Endometrial microvascular endothelial cells (primary cell): Measurements from ENCODE around the gene RBM24. TPM values are rescaled to one million over a fixed set of nuclear protein-coding genes. Genes with fewer than 3 reads are reported as not detected.
"Not testable (repeated sequence)": the region's sequence is repeated elsewhere in the genome, so short reads cannot be mapped to it uniquely, and the experiment has no call there.

Experiments
- in situ Hi-C: cut with HindIII; loops from 2 replicates; pipeline ENCODE4 v1.10.0; 2017; ENCODE audit warnings: low sequenced_read_pairs, low pct_unique_long_range_greater_than_20kb; ENCODE audit errors: inconsistent ontology term
- total RNA-seq: library from RNA; depleted of rRNA; stranded (reverse); fragments of >200 nt; gene quantifications from one replicate; pipeline ENCODE4 v1.2.3, GENCODE V29; 2015; ENCODE audit errors: inconsistent ontology term

The RBM24 gene
- total RNA-seq, 1 donor from 2014 or later, result 0.28 TPM

DNA sequence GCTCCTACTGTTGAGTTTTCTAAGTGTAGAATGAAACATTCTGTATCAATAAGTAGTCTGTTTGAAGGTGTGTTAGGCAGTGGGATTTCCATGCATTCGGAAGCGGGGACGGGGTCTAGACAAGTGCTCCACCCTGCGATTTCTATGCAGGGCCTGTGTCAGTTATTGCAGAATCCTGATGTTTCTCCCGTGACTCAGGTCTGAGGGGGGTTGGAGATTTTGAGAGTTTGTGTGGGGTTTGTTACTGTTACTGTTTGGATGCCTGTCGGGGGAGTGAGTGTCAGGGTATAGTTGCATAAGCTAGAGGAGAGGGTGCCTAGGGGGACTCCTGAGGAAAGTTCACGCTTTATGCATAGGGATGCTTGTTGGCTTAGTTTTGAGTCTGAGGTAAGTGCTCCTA is 39.1 kb downstream of the RBM24 start:
- in situ Hi-C loops, result not testable (repeated sequence)

DNA sequence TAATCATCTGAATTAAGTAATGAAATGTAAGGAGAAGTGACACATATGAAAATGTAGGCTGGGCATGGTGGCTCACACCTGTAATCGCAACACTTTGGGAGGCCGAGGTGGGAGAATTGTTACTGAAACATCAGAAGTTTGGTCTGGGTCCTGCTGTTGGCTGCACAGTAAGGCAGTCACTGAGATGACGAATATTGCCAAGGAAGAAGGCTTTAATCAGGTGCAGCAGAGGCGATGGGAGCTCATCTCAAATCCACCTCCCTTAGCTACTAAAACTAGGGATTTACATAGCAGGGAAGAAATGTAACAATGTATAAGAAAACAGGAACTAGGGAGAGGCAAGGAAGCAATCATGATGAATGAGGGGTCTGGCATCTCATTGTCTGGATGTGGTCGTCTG is 50.1 kb downstream of the RBM24 start:
- in situ Hi-C loops, result no loop called here

DNA sequence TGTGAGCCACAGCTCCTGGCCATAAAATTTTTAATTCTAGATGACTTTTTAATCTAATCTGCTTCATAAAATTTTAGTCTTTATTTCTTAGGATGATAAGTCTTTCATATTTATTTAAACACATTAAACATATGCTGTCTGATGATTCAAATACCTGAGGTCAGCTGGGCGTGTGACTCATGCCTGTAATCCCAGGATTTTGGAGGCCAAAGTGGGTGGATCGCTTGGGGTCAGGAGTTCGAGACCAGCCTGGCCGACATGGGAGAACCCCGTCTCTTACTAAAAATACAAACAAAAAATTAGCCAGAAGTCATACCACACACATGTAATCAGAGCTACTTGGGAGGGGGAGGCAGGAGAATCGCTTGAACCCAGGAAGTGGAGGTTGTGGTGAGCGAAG is 53.1 kb downstream of the RBM24 start:
- in situ Hi-C loops, result no loop called here

DNA sequence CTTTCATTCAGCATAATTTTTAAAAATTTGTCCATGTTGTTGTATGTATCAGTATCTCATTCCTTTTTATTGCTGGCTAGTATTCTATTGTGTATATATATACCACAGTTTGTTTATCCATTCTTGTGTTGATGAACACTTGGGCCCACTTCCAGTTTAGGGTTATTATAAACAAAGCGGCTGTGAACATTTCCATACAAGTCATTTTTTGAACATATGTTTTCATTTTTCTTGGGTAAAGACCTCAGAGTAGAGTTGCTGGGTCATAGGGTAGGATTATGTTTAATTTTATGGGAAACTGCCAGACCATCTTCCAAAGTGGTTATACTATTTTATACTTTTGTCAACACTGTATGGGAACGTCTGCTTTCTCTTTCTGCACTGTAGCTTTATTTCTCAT is 55.3 kb downstream of the RBM24 start:
- in situ Hi-C loops, result no loop called here

DNA sequence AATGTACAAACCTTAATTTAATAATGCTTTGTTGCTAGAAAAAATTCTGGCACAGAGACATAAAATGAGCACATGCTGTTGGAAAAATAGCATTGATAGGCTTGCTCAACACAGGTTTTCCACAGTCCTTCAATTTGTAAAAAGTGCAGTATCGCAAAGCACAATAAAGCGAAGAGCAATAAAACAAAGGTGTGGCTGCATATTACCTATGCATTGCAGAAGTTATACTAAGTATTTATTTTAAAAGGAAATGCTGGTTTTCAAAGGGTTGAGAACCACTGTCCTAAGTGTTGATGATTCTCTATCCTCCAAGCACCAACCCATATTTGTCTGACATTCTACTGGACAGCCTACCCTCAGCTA is 58.1 kb downstream of the RBM24 start:
- in situ Hi-C loops, result no loop called here

DNA sequence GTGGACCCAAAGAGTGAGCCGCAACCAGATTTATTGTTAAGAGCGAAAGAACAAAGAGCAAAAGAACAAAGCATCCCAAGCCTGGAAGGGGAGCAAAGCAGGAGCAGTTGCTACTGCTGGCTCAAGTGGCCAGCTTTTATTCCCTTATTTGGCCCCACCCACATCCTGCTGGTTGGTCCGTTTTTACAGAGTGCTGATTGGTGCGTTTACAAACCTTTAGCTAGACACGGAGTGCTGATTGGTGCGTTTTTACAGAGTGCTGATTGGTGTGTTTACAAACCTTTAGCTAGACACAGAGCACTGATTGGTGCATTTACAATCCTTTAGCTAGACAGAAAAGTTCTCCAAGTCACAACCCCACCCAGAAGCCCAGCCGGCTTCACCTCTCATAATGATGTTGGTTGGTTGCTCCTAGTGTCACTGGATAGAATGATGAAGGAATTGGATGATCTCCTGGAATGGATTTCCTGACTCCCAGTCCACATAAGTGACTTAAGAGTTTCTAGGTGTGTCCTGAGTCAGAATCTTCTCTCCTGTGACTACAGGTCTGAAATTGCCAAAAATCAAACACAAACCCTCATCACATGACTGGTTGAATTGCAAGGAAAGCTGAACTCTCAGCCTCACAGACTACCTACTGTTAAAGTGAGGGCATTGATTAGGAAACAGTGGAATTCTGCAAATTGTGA is 60.1 kb downstream of the RBM24 start:
- in situ Hi-C loops, result no loop called here

DNA sequence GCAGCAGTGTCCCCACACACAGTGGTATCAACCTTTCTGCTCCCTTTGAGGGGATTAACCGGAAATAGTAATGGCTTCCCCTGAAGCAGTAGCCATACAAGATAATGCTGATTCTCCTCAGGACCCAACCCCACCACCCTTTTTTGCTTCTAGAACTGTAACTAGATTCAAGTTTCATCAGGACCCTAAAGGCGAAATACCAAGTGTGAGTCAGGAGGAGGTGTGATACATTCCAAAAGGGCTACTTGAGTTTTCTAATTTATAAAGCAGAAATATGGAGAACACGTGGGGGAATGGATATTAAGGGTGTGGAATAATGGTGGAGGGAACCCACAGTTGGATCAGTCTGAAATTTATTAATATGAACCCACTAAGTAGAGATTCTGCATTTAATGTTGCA is 60.7 kb downstream of the RBM24 start:
- in situ Hi-C loops, result no loop called here

DNA sequence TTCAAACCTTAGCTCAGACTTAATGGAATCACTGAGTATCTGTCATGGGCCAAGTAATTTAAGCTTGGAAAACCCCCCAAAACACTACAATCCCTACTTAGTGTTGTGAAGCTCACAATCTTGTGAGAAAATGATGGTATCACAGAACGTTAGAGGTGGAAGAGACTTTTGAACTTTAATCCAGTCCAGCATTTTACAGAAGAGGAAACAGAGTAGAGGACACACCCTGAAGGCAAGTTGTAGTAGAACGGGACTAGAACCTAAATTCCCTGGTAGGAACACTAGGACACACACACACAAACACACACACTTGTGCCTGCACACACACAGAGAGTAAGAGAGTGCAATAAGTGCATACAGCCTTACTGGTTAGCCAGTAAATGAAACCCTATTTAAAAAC is 62.1 kb downstream of the RBM24 start:
- in situ Hi-C loops, result no loop called here

Other genes with a start within 250 kb of the RBM24 start
- gene STMND1, start 179.3 kb upstream of the RBM24 start, total RNA-seq, result not detected
- gene CAP2, start 112.2 kb downstream of the RBM24 start, total RNA-seq, result 25.9 TPM